ENCODE measurements around the gene NRIP1.
"Not testable (repeated sequence)": the region's sequence is repeated elsewhere in the genome, so short reads cannot be mapped to it uniquely, and the experiment has no call there.

Gene NRIP1

GRCh38 chr21:15036189-15036588, 28.6 kb downstream of the NRIP1 start:
- DNase-seq, result no peak

- no peak for DNase-seq
Measured at GRCh38 chr21:15034126-15034853, 30.5 kb downstream of the NRIP1 start.

GRCh38 chr21:15031790-15032357, 32.9 kb downstream of the NRIP1 start:
- no peak for DNase-seq

- not testable (repeated sequence) for DNase-seq
Measured at GRCh38 chr21:15031362-15031761, 33.4 kb downstream of the NRIP1 start.

GRCh38 chr21:15030861-15031260, 33.9 kb downstream of the NRIP1 start:
- DNase-seq, result not testable (repeated sequence)

DNA sequence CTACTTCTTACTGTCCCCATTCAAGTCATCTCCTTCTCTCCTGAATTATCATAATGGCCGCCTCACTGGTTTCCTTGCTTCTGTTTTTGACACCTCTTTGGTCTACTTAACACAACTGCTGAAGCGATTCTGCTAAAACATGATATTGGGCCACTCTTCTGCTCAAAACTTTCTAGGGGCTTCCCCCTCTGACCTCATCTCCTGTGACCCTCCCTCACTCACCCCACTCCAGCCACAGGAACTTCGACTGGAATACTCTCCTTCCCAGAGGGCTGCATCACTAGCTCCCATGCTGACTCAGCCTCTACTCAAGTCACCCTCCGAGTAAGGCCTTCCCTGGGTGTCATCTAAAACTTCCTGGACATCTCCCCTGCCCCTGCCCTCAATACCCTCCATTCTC, 35.7 kb downstream of the NRIP1 start:
- DNase-seq, result no peak

DNA sequence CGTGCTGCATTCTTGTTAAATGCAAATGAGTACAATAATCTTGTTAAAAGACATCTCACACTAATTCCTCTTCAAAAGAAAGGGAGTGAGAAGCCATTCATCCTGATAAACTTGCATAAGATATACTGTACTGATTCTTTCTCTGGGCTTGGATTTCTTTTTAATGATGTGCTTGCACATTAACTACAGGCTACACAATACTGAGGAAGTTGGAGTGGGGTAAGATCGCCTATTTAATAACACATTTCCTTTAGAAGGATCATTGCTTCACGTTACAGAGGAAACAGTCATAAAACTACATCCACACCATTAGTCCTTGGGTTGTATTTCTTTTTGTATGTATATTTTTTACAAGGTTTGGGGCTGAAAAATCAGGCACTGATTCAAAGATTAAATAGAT, 36.6 kb downstream of the NRIP1 start:
- no peak for DNase-seq

DNA sequence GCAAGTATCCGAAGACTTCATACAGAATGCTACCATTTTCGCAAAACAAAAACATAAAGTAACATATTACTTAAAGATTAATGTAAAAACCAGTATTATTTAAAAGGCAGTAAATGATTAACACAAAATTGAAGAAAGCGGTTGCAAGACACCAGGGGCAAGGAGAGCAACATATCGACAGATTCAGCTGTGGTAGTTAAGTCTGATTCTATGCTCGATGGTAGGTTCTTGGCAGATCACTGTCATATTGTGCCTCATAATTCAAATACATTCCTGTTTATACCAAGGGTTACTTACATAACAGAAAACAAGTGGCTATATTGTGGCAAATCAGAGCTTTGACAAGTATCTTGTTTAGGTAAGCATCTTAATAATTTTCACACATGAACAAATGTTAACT, 37.7 kb downstream of the NRIP1 start:
- DNase-seq, result no peak

GRCh38 chr21:15026370-15026769, 38.4 kb downstream of the NRIP1 start:
- no peak for DNase-seq

- no peak for DNase-seq
Measured at GRCh38 chr21:15023776-15024175, 41.0 kb downstream of the NRIP1 start.

- no peak for DNase-seq
Measured at GRCh38 chr21:15022608-15023261, 42.1 kb downstream of the NRIP1 start.

DNA sequence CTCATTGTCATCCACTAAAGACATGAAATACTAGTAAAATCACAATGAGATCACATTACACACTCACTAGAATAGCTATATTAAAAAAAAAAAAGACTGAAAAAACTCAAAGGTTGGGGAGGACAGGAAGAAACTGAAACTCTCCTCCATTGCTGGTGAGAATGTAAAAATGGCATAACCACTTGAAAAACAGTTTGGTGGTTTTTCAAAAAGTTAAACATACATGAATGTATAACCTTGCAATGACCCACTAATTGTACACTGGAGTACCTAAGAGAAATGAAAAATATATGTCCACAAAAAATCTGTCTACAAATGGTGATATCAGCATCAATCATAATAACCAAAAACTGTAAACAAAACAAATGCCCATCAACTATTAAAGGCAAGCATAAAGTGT, 44.0 kb downstream of the NRIP1 start:
- DNase-seq, result no peak

- no peak for DNase-seq
Measured at GRCh38 chr21:15018382-15018781, 46.4 kb downstream of the NRIP1 start.

DNA sequence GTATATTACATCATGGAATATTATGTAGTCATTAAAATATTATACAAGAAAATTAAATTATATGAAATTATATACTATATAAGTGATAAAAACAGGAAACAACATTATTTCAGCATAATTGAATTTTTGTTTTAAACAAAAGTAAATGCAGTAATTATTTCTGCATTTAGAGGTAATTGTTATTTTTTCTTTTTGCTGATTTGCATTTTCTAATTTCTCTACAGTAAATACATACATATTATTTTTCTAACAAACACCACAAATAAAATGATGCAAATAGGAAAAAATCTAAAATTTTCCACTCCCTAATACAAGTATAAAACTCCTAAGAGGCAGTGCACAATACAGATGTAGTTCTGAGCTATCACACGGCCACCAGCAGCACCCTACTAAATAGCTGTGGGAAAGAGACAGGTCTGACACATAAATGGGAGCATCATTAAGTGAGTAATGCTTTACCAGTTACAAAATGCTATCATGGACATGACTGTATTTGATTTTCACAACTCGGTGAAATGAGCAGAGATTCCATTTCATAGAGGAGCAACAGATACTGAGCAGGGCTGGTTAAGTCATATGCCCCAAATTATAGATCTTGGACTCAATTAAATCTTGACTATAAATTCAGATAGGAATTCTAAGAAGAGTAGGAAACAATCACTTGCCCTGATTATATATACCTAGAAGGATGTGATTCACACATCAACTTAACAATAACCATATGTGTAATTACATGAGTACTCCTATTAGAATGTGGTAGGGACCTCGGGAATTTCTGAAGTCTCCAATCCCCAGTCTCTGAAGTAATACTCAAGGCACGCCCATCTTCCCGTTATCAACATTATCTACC, 49.0 kb downstream of the NRIP1 start:
- DNase-seq, result no peak

- DNase-seq, result no peak
Measured at GRCh38 chr21:15014221-15014620, 50.6 kb downstream of the NRIP1 start.

DNA sequence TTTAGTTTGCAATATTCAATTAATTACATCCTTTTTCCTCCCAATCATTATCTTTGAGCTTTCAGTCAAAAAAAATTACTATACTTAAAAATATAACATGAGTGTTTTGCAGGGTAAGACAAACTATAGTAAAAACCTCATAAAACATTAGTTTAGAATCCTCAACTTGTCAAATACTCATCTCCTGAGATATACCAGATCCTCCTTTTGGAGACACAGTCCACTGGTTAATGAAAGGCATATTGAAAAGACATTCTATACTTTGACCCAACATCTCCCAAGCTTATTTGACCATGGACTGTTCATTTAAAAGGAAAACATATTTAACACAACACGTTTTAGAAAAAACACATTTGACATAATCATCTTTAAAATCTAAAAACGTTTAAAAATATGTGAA, 52.8 kb downstream of the NRIP1 start:
- no peak for DNase-seq

GRCh38 chr21:15010645-15011044, 54.2 kb downstream of the NRIP1 start:
- no peak for DNase-seq

DNA sequence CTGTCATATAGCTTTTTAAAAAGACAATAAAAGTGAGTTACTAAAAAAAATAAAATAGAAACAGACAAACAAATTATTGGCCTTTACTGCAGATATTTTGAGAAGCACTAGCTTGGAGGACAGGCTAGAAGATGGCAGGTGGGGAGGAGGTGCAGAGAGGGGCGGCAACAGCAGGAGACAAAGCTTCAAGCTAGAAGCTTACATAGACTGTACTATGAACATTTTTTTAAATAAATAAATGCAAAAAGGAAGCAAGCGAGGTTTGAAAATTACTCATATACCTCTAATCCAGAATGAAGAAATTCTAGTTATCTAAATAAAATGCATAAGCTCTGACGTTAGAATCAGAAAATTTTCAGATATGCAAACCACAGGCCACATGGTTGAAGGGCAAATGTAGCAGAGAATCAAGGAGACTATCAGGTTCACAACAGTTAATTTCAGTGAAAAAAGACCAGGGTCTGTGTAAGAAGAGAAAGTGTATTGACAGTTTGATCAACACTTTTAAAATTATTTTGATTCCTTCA, 54.9 kb downstream of the NRIP1 start:
- no peak for DNase-seq

GRCh38 chr21:15007716-15008296, 57.0 kb downstream of the NRIP1 start:
- DNase-seq, result no peak

GRCh38 chr21:15006594-15007230, 58.1 kb downstream of the NRIP1 start:
- DNase-seq, result no peak

GRCh38 chr21:15005391-15005790, 59.4 kb downstream of the NRIP1 start:
- DNase-seq, result no peak

DNA sequence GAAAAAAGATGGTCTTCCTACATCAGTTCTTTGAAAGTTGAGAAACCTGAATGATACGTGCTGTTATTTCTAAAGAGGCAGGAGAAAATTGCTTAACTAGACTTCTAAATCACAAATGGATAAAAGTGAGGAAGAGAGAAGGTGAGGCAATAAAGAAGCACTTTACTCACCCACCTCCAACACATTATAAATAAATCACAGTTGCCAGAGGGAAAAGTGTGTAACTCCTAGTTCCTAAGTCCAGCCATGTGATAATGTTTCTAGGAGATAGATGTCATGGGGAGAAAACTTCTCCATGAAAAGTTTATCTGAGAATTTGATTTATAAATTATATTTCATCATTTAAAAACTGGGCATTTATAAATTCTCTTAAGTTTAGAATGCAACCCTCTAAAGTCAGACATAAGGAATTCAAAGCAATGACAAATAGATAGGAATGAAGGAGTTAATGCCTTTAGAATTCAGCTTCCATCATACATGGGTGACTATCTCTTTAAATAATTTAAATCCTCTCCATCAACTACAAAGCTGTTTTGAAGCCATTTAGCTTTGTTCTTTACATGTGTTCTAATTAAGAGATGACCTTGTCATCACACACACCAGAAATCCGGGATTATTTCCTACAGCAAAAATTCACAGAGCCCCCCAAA, 60.0 kb downstream of the NRIP1 start:
- no peak for DNase-seq

All from activated CD4-positive, CD25-positive, alpha-beta regulatory T cell treated with anti-CD3 and anti-CD28 coated beads, Interleukin-2, amount 50 U/mL, for 72 hours (primary cell).